ENCODE results near the gene GDF10. TPM values are rescaled to one million over a fixed set of nuclear protein-coding genes. Genes with fewer than 3 reads are reported as not detected.
A peak's percentile ranks its signal among the peaks of the same experiment; 100 is the strongest.

Gene GDF10
- polyA plus RNA-seq, 1 of the 3 experiments (the other 2 are of a cell fraction) = 0.02 TPM

- H3K9me3 ChIP-seq = no peaks in the 10 kb centered on the region
- H3F3A ChIP-seq (replicated peaks; ENCODE audit: insufficient read depth) = no peaks in the 10 kb centered on the region
- TF ChIP-seq ELF1 (IDR thresholded peaks at IDR 0.05) = no peak
- peak; percentile 27 for TF ChIP-seq RAD21 (IDR thresholded peaks at IDR 0.05; ENCODE audit: low read length)
- no peak for TF ChIP-seq MXI1 (IDR thresholded peaks at IDR 0.05; ENCODE audit: low read depth, low read length)
- no peak for TF ChIP-seq FOXJ3 (CRISPR knock-in tag; IDR thresholded peaks at IDR 0.05)
- no peak for TF ChIP-seq USF2 (IDR thresholded peaks at IDR 0.05; ENCODE audit: borderline replicate concordance, low read depth, low read length)
- TF ChIP-seq SIN3A (IDR thresholded peaks at IDR 0.05; ENCODE audit: borderline replicate concordance, low read depth, low read length) = no peak
- TF ChIP-seq EP300 (IDR thresholded peaks at IDR 0.05; ENCODE audit: borderline replicate concordance in 1 of 2, low read depth in 1 of 2, low read length in 1 of 2) = no peak
- TF ChIP-seq NRF1 (IDR thresholded peaks at IDR 0.05; ENCODE audit: low read depth, low read length) = no peak
- no peak for TF ChIP-seq REST (IDR thresholded peaks at IDR 0.05; ENCODE audit: low read depth, low read length)
- TF ChIP-seq PBX3 (IDR thresholded peaks at IDR 0.05) = no peak
- 0 out of 2 replicates have a peak, but pooled peaks have one; percentile 12 for TF ChIP-seq CTCF (IDR thresholded peaks at IDR 0.05)
- TF ChIP-seq USF1 (IDR thresholded peaks at IDR 0.05; ENCODE audit: borderline replicate concordance, low read depth) = no peak
- ChIA-PET POLR2A (no interaction called here), CTCF (interaction anchor here (1.1 to 2.0 kb wide), 3 partner anchors 10 to 329 kb away, joined by 4 to 9 read pairs (median 5); no protein-coding TSS in a partner anchor)
- H3K9ac ChIP-seq = no peak overlapping the region
- H3K27me3 ChIP-seq (ENCODE audit: insufficient read depth) = peaks cover 10% of the 10 kb centered on the region
- peaks cover 0 to 3% of the 10 kb centered on the region in 2 experiments; a peak in 1 of 4 replicates for H3K4me1 ChIP-seq (ENCODE audit: control insufficient read depth in 1 of 2, insufficient read depth in 2 of 2, low read depth in 1 of 2, low read length in 1 of 2)
- no peak overlapping the region for H3K4me2 ChIP-seq
- H3K4me3 ChIP-seq (ENCODE audit: low read depth in 2 of 2, low read length in 1 of 2) = no peak overlapping the region
- no peaks in the 10 kb centered on the region for H3K9me2 ChIP-seq
- no peaks in the 10 kb centered on the region for H4K20me1 ChIP-seq (ENCODE audit: insufficient read depth)
- no peaks in the 10 kb centered on the region for H3K79me2 ChIP-seq (ENCODE audit: insufficient read depth)
- H3K27ac ChIP-seq (ENCODE audit: low read depth in 2 of 2, low read length in 1 of 2) = no peak overlapping the region
- H3K36me3 ChIP-seq (replicated peaks in 1 of 2; ENCODE audit: control insufficient read depth in 1 of 2, insufficient read depth in 2 of 2, low read length in 1 of 2) = no peaks in the 10 kb centered on the region
- DNase-seq = no peak
- no peak overlapping the region for H2AFZ ChIP-seq (ENCODE audit: low read depth)
- WGBS (ENCODE audit: low lambda C conversion rate) = 80% methylated on average over 1 of the region's 4 CpGs
Measured at GRCh38 chr10:47354165-47354564, 54.2 kb downstream of the GDF10 start.
